ENCODE results near the gene IMMP2L. TPM values are rescaled to one million over a fixed set of nuclear protein-coding genes. Genes with fewer than 3 reads are reported as not detected.

Gene IMMP2L
- total RNA-seq, 1 experiment from 2014 or later, result 8.8 TPM

DNA sequence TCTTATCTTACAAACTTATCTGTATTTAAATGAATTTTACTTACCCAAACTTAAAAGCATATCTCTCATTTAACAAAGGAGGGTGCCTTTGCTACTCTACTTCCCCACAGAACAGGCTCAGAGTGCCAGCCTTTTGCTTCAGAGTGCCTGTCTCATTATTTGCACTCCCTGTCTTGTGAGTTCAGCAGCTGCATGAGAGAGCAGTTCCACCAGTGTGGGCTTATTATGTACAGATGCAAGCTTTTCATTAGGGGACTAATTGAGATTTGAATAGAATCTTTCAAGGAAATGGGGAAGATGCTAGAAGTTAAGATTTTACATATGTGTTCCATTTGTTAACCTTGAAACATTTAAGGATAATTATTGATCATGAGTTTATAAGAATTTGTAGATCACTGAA lies 781.6 kb downstream of the IMMP2L start:
- Histone ChIP-seq H3K4me1 (ENCODE audit: control insufficient read depth, insufficient read depth, low read length) (no peaks in the 10 kb centered on the region), H3K36me3 (ENCODE audit: control insufficient read depth, insufficient read depth, low read length) (no peaks in the 10 kb centered on the region; the same call in 1 of the 2 replicates), H3K4me3 (ENCODE audit: low read depth in 2 of 2, low read length in 2 of 2) (no peak overlapping the region), H3K9me3 (ENCODE audit: control insufficient read depth, insufficient read depth, low read depth, low read length) (no peaks in the 10 kb centered on the region), H3K27ac (ENCODE audit: low read length) (no peak overlapping the region), H3K27me3 (ENCODE audit: control insufficient read depth, insufficient read depth, low read length) (no peaks in the 10 kb centered on the region)
- ChIA-PET POLR2A (no interaction called here), CTCF (no interaction called here)
- DNase-seq (ENCODE audit: low read depth, low spot score) (no peak), ATAC-seq (no peak)
- TF ChIP-seq POLR2AphosphoS5 (IDR thresholded peaks at IDR 0.05; ENCODE audit: low read depth, low read length), result no peak
- TF ChIP-seq SIN3A (IDR thresholded peaks at IDR 0.05; ENCODE audit: borderline replicate concordance, insufficient read depth, low read depth, low read length), result no peak
- TF ChIP-seq, protein P1, sequence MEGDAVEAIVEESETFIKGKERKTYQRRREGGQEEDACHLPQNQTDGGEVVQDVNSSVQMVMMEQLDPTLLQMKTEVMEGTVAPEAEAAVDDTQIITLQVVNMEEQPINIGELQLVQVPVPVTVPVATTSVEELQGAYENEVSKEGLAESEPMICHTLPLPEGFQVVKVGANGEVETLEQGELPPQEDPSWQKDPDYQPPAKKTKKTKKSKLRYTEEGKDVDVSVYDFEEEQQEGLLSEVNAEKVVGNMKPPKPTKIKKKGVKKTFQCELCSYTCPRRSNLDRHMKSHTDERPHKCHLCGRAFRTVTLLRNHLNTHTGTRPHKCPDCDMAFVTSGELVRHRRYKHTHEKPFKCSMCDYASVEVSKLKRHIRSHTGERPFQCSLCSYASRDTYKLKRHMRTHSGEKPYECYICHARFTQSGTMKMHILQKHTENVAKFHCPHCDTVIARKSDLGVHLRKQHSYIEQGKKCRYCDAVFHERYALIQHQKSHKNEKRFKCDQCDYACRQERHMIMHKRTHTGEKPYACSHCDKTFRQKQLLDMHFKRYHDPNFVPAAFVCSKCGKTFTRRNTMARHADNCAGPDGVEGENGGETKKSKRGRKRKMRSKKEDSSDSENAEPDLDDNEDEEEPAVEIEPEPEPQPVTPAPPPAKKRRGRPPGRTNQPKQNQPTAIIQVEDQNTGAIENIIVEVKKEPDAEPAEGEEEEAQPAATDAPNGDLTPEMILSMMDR (IDR thresholded peaks at IDR 0.05), result no peak
- TF ChIP-seq TCF7L2 (IDR thresholded peaks at IDR 0.05; ENCODE audit: low read depth, low read length), result no peak
- TF ChIP-seq, protein P2, sequence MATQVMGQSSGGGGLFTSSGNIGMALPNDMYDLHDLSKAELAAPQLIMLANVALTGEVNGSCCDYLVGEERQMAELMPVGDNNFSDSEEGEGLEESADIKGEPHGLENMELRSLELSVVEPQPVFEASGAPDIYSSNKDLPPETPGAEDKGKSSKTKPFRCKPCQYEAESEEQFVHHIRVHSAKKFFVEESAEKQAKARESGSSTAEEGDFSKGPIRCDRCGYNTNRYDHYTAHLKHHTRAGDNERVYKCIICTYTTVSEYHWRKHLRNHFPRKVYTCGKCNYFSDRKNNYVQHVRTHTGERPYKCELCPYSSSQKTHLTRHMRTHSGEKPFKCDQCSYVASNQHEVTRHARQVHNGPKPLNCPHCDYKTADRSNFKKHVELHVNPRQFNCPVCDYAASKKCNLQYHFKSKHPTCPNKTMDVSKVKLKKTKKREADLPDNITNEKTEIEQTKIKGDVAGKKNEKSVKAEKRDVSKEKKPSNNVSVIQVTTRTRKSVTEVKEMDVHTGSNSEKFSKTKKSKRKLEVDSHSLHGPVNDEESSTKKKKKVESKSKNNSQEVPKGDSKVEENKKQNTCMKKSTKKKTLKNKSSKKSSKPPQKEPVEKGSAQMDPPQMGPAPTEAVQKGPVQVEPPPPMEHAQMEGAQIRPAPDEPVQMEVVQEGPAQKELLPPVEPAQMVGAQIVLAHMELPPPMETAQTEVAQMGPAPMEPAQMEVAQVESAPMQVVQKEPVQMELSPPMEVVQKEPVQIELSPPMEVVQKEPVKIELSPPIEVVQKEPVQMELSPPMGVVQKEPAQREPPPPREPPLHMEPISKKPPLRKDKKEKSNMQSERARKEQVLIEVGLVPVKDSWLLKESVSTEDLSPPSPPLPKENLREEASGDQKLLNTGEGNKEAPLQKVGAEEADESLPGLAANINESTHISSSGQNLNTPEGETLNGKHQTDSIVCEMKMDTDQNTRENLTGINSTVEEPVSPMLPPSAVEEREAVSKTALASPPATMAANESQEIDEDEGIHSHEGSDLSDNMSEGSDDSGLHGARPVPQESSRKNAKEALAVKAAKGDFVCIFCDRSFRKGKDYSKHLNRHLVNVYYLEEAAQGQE (IDR thresholded peaks at IDR 0.05; ENCODE audit: insufficient read depth in 1 of 2, low read depth in 2 of 2, low read length in 1 of 2), result no peak
- no TSS peak for BruUV-seq (replicated peaks)
- in situ Hi-C loops (cut with HindIII; ENCODE audit: low pct_unique_long_range_greater_than_20kb, low sequenced_read_pairs) (no loop called here), intact Hi-C loops (cut with micrococcal nuclease; ENCODE audit: unreplicated experiment) (no loop called here)

DNA sequence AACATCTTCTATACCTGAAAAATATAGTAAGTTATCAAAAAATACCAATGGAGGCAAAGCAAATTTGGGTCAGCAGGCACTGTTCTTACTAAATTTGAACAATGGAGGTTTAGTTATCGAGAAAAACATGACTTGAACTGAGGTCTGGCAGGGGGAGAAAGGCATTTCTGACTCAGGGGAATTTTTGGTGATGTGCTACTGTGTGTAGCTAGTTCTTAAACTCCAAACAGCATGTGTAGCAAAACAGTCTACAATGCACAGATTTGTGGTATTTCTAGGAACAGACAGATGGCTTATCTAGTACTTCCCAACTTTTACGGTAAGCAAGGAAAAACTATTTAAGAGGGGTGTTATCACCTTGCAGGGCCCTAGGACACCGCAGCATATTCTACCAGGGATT lies 783.0 kb downstream of the IMMP2L start:
- BruUV-seq (replicated peaks), result no TSS peak
- no peak overlapping the region for H3K4me3 ChIP-seq (ENCODE audit: low read depth in 2 of 2, low read length in 2 of 2)
- H3K27me3 ChIP-seq (ENCODE audit: control insufficient read depth, insufficient read depth, low read length), result no peaks in the 10 kb centered on the region
- ATAC-seq (no peak), DNase-seq (ENCODE audit: low read depth, low spot score) (no peak)
- H3K36me3 ChIP-seq (ENCODE audit: control insufficient read depth, insufficient read depth, low read length), result no peaks in the 10 kb centered on the region; the same call in 1 of the 2 replicates
- in situ Hi-C loops (cut with HindIII; ENCODE audit: low pct_unique_long_range_greater_than_20kb, low sequenced_read_pairs), result no loop called here
- POLR2A ChIA-PET, result no interaction called here
- intact Hi-C loops (cut with micrococcal nuclease; ENCODE audit: unreplicated experiment), result no loop called here
- TF ChIP-seq TCF7L2 (IDR thresholded peaks at IDR 0.05; ENCODE audit: low read depth, low read length), result no peak
- TF ChIP-seq, protein P2 (IDR thresholded peaks at IDR 0.05; ENCODE audit: insufficient read depth in 1 of 2, low read depth in 2 of 2, low read length in 1 of 2), result no peak
- no peak for TF ChIP-seq POLR2AphosphoS5 (IDR thresholded peaks at IDR 0.05; ENCODE audit: low read depth, low read length)
- TF ChIP-seq, protein P1 (IDR thresholded peaks at IDR 0.05), result no peak
- TF ChIP-seq SIN3A (IDR thresholded peaks at IDR 0.05; ENCODE audit: borderline replicate concordance, insufficient read depth, low read depth, low read length), result no peak
- H3K9me3 ChIP-seq (ENCODE audit: control insufficient read depth, insufficient read depth, low read depth, low read length), result no peaks in the 10 kb centered on the region
- no peak overlapping the region for H3K27ac ChIP-seq (ENCODE audit: low read length)
- CTCF ChIA-PET, result no interaction called here
- H3K4me1 ChIP-seq (ENCODE audit: control insufficient read depth, insufficient read depth, low read length), result no peaks in the 10 kb centered on the region
